ENCODE data around the gene BIRC3.

GRCh38 chr11:102325088-102325487, 7.8 kb downstream of the BIRC3 start:
- TF ChIP-seq CTCF (IDR thresholded peaks at IDR 0.05) (no peak), EZH2 (IDR thresholded peaks at IDR 0.05; ENCODE audit: borderline replicate concordance, insufficient read depth, low read depth, low read length, poor library complexity, severe bottlenecking) (no peak)

Data from B cell (primary cell).